OCI-LY7 (cell line): ENCODE measurements around the gene BFSP1. TPM values are rescaled to one million over a fixed set of nuclear protein-coding genes. Genes with fewer than 3 reads are reported as not detected.

Experiments
- BruUV-seq: library from RNA; stranded (reverse); fragments of 400-500 nt; replicated peaks from 2 replicates; lab custom pipeline; 2021; lab: Mats Ljungman, UMichigan
- CTCF ChIA-PET: fragments of 300-600 bp; sonication (Branson Sonifier 250); formaldehyde crosslinking; loops from one replicate; lab custom pipeline; 2022; ENCODE audit warnings: antibody characterized with exemption; ENCODE audit not compliant: unreplicated experiment; lab: Charles Lee
- POLR2A ChIA-PET: fragments of 300-600 bp; sonication (Branson Sonifier 250); formaldehyde crosslinking; loops from one replicate; lab custom pipeline; 2022; ENCODE audit warnings: antibody characterized with exemption; lab: Charles Lee
- DNase-seq: peaks from one replicate; pipeline ENCODE4 v3.0.0-alpha.2; 2015; ENCODE audit warnings: low spot score
- H2AFZ ChIP-seq: fragments of 200-600 bp; sonication (generic), shearing (Covaris generic); 2 replicates; pipeline ENCODE4 v1.6.1; 2014; ENCODE audit warnings: mild to moderate bottlenecking, antibody characterized with exemption, low read length, moderate library complexity
- H3K27ac ChIP-seq: fragments of 200-600 bp; sonication (generic); 2 replicates; pipeline ENCODE4 v1.5.1; 2014; ENCODE audit warnings: mixed run types, low read depth, mild to moderate bottlenecking, moderate library complexity, low read length, inconsistent platforms; ENCODE audit not compliant: poor library complexity, severe bottlenecking
- H3K36me3 ChIP-seq: fragments of 200-600 bp; sonication (generic); 2 replicates; pipeline ENCODE4 v1.6.1; 2014; ENCODE audit warnings: mild to moderate bottlenecking, antibody characterized with exemption, low read length, moderate library complexity, mixed read lengths; ENCODE audit not compliant: insufficient read depth
- H3K4me1 ChIP-seq: fragments of 200-600 bp; sonication (generic); 2 replicates; pipeline ENCODE4 v1.5.1; 2014; ENCODE audit warnings: mild to moderate bottlenecking, low read length; ENCODE audit not compliant: insufficient read depth, poor library complexity, severe bottlenecking
- H3K4me2 ChIP-seq: fragments of 200-600 bp; sonication (generic); 2 replicates; pipeline ENCODE4 v1.6.1; 2014; ENCODE audit warnings: mild to moderate bottlenecking, low read length
- H3K4me3 ChIP-seq: fragments of 200-600 bp; sonication (generic); 2 replicates; pipeline ENCODE4 v1.5.1; 2014; ENCODE audit warnings: mild to moderate bottlenecking, low read depth, low read length; ENCODE audit not compliant: poor library complexity, severe bottlenecking
- H3K79me2 ChIP-seq: fragments of 200-600 bp; sonication (generic); 2 replicates; pipeline ENCODE4 v1.6.1; 2016; ENCODE audit warnings: low read depth, mild to moderate bottlenecking, low read length, moderate library complexity, mixed read lengths; ENCODE audit not compliant: insufficient read depth
- H3K9me2 ChIP-seq: fragments of 200-600 bp; sonication (generic); 2 replicates; pipeline ENCODE4 v1.6.1; 2016; ENCODE audit warnings: mild to moderate bottlenecking, low read length, mixed read lengths; ENCODE audit not compliant: insufficient read depth
- H3K9me3 ChIP-seq: fragments of 200-600 bp; sonication (generic); 2 replicates; pipeline ENCODE4 v1.6.1; 2014; ENCODE audit warnings: mild to moderate bottlenecking, mixed run types, low read length, mixed read lengths
- H4K20me1 ChIP-seq: fragments of 200-600 bp; sonication (generic); 2 replicates; pipeline ENCODE4 v1.6.1; 2014; ENCODE audit warnings: mild to moderate bottlenecking, antibody characterized with exemption, low read length, moderate library complexity, mixed read lengths; ENCODE audit not compliant: insufficient read depth
- CTCF ChIP-seq: fragments of 200-600 bp; sonication (generic); conservative IDR thresholded peaks from 2 replicates; pipeline ENCODE4 v1.5.1; 2014; ENCODE audit warnings: mild to moderate bottlenecking, antibody characterized with exemption, low read length, moderate library complexity, mixed read lengths
- EZH2phosphoT487 ChIP-seq: fragments of 200-600 bp; sonication (generic); IDR thresholded peaks from 2 replicates; pipeline ENCODE4 v1.6.1; 2018; ENCODE audit warnings: low read depth, borderline replicate concordance, mild to moderate bottlenecking, mixed run types, antibody characterized with exemption, low read length, moderate library complexity, mixed read lengths
- intact Hi-C: fragments of 100-400 bp; cut with micrococcal nuclease; formaldehyde crosslinking; loops from one replicate; pipeline ENCODE4 v1.10.0; 2022; ENCODE audit not compliant: unreplicated experiment
- total RNA-seq, 2 experiments: library from RNA; depleted of rRNA in 1 of 2; stranded (reverse); fragments of >200 nt in 1 of 2; shearing (Covaris generic) in 1 of 2; gene quantifications; 2 replicates each; pipeline ENCODE4 v1.2.3, GENCODE V29; 2014 to 2022

BFSP1 gene
- total RNA-seq, 2 experiments from 2014 or later: not detected

- Histone ChIP-seq H3K9me3 (no peaks in the 10 kb centered on the region), H3K4me2 (no peak overlapping the region), H3K36me3 (no peaks in the 10 kb centered on the region), H4K20me1 (no peaks in the 10 kb centered on the region), H3K27ac (no peak overlapping the region), H3K4me3 (no peak overlapping the region), H3K79me2 (no peaks in the 10 kb centered on the region), H2AFZ (no peak overlapping the region), H3K4me1 (no peaks in the 10 kb centered on the region), H3K9me2 (no peaks in the 10 kb centered on the region)
- BruUV-seq: no TSS peak
- intact Hi-C loops: no loop called here
- CTCF ChIA-PET: no interaction called here
- no peak for TF ChIP-seq CTCF
- no peak for TF ChIP-seq EZH2phosphoT487
- POLR2A ChIA-PET: interaction anchor here (0.6 to 1.7 kb wide), 4 partner anchors 37 to 289 kb away, joined by 3 to 4 read pairs (median 3); no protein-coding TSS in a partner anchor
- no peak for DNase-seq
Measured at GRCh38 chr20:17556837-17557674, 25.9 kb upstream of the BFSP1 start.

GRCh38 chr20:17555106-17555505 lies 23.9 kb upstream of the BFSP1 start:
- Histone ChIP-seq H3K36me3 (no peaks in the 10 kb centered on the region), H3K9me3 (no peaks in the 10 kb centered on the region), H3K79me2 (no peaks in the 10 kb centered on the region), H2AFZ (no peak overlapping the region), H3K4me1 (no peaks in the 10 kb centered on the region), H3K9me2 (no peaks in the 10 kb centered on the region), H3K4me3 (no peak overlapping the region), H3K27ac (no peak overlapping the region), H4K20me1 (no peaks in the 10 kb centered on the region), H3K4me2 (no peak overlapping the region)
- ChIA-PET CTCF (no interaction called here), POLR2A (interaction anchor here (0.7 kb wide), 1 partner anchor 119 kb away, joined by 4 read pairs; no protein-coding TSS in a partner anchor)
- no peak for TF ChIP-seq CTCF
- no peak for TF ChIP-seq EZH2phosphoT487
- DNase-seq: no peak
- no TSS peak for BruUV-seq
- intact Hi-C loops: no loop called here

GRCh38 chr20:17549131-17549530 lies 18.0 kb upstream of the BFSP1 start:
- intact Hi-C loops: no loop called here
- POLR2A ChIA-PET: no interaction called here
- no peaks in the 10 kb centered on the region for H4K20me1 ChIP-seq
- H3K9me2 ChIP-seq: no peaks in the 10 kb centered on the region
- TF ChIP-seq EZH2phosphoT487: no peak
- H2AFZ ChIP-seq: no peak overlapping the region
- no peaks in the 10 kb centered on the region for H3K4me1 ChIP-seq
- no peak overlapping the region for H3K4me2 ChIP-seq
- DNase-seq: no peak
- H3K79me2 ChIP-seq: no peaks in the 10 kb centered on the region
- H3K4me3 ChIP-seq: no peak overlapping the region
- no peak overlapping the region for H3K27ac ChIP-seq
- H3K9me3 ChIP-seq: no peaks in the 10 kb centered on the region
- H3K36me3 ChIP-seq: no peaks in the 10 kb centered on the region
- CTCF ChIA-PET: no interaction called here
- no TSS peak for BruUV-seq
